NOMO-1 treated with dmso at 0.1 percent for 144 hours (cell line): ENCODE measurements around the gene GREB1.

Experiments used
- DNase-seq: peaks from one replicate; lab custom pipeline; 2025; ENCODE audit not compliant: unreplicated experiment; lab: John Stamatoyannopoulos, UW

Gene GREB1

DNA sequence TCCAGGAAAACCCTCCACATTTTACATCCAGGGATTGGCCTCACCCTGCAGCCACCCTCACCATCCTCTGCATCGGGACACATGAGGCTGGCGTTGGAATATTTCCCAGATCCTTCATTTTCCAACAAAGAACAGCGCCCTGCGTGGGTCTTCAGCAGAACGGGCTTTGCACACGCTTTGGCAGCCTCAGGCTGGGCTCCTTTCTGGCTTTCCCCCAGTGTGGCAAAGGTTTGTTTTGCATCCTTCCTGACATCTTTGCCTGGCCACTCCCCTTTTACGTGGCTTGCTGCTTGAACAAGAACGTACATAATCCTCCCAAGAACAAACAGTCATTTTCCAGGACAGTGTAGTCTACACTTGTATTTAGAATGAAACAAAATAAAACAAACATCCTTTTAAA lies 25.6 kb upstream of the GREB1 start:
- DNase-seq = no peak

DNA sequence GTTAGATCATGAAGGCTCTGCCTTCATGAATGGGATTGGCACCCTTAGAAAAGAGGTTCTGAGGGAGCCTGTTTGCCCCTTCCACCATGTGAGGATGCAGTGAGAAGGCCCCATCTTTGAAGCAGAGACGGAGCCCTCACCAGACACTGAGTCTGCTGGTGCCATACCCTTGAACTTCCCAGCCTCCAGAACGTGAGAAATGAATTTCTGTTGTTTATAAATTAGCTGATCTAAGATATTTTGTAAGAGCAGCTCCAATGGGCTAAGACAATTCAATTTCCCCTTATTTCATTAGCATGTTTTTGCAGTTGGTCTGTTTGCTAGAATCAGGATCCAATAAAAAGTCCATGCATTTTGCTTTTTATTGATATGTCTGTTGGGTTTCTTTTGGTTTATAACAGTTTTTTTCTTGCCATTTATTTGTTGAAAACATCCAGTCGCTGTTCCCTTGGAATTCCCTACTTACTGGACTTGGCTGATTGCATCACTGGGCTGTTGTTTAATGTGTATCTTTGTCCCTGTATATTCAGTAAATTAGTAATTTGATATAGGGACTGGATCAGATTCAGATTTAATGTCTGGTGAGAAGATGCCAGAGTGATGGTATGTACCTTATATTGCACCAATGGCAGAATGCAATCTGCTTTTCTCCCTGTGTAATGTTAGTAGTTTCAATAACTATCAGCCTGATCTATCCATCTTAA lies 24.0 kb upstream of the GREB1 start:
- no peak for DNase-seq

DNA sequence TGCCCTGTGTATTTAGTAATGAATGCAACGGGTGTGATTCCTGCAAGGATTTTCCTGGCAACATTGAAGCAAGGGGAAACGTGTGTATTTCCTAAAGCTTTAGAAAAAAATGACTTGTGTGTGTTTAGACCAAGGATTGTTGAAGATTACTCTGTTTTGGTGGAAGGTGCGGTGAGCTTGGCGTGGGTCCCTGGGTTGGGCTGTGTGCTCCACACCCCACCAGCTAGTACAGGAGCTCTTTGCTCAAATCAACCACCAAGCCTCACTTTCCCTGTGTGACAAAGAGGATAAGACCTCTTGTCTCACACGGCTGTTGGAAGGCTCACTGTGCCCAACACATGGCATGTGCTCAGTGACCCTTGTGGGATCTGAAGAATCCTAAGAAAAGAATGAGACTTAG lies 21.4 kb upstream of the GREB1 start:
- DNase-seq = no peak

DNA sequence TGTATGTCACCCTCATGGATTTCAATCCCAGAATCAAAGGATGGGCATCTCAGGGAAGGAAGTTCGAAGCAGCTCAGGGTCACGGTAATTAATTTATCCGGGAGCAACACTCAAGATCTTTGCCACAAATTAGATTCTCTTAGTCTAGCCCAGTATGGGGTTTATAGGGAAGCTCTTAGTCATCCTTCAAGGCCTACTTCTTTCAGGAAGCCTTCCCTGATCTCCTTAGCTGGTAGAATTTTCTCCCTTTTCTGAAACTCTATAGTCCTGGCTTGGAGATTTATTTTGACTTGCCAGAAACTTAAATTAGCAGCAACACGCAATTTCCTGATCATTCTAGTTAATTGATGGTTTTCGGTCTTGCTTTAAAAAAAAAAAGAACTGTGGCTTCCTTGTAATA lies 20.5 kb upstream of the GREB1 start:
- no peak for DNase-seq

DNA sequence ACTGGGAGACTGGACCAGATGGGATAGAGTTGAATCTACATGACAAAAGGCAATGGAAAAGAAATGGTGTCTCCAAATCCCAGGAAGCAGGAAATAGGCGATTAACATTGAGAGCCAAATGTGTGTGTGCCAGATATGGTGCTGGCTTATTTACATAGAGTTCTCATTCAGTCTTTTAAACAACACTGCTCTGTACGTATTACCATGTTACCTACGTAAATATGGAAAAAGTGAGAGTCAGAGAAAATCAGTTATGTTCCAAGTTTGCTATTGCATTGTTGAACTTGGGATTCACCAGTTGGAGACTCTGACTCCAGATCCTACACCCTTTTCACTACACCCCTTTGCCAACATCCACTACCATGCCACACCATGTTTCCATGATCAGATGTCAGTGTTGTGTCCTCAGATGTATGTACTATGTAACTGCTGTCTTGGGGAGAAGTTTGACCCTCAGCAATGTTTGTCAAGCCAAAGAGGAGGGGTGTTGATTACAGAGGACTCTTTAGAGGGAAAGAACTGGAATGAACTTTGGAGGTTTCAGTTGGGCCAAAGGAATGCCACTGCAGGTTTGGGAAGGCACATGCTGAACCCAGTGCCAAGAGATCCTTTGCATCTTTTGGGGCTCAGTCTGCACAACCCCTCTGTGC lies 19.6 kb upstream of the GREB1 start:
- no peak for DNase-seq

DNA sequence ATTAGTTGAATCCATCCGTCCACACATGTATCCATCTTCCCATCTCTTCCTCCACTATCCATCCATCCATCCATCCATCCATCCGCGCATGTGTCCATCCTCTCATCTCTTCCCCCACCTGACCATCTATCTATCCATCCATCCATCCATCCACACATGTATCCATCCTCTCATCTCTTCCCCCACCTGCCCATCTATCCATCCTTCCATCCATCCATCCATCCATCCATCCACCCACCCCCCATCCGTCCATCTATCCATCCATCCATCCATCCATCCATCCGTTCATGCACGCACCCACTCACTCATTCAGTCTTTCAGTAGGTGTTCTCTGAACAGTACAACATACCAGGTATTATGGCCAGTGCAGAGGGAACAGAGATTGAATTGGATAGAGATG lies 18.9 kb upstream of the GREB1 start:
- DNase-seq = no peak

DNA sequence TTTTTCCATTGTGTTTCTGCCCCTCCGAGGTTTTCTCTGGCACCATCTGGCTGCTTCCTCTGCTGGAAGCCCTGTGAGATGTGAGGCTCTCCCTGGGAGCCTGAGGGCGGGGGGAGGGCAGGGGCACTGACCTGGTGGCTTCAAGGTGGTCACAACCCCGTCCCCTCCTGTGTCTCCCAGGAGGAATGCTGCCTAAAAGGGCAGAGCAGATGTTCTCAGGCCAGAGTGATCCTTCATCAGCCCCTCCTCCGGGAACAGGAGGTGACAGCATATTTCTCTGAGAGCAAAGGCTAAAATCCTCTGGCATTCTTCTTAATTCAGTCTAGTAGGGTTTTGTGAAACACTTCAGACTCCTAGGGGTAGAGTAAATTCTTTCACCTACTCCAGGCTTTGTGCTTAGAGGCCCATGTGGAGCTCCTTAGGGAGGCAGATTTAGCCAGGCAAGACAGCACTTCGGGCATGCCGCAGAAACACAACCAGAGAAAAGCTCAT lies 18.3 kb upstream of the GREB1 start:
- DNase-seq = no peak

DNA sequence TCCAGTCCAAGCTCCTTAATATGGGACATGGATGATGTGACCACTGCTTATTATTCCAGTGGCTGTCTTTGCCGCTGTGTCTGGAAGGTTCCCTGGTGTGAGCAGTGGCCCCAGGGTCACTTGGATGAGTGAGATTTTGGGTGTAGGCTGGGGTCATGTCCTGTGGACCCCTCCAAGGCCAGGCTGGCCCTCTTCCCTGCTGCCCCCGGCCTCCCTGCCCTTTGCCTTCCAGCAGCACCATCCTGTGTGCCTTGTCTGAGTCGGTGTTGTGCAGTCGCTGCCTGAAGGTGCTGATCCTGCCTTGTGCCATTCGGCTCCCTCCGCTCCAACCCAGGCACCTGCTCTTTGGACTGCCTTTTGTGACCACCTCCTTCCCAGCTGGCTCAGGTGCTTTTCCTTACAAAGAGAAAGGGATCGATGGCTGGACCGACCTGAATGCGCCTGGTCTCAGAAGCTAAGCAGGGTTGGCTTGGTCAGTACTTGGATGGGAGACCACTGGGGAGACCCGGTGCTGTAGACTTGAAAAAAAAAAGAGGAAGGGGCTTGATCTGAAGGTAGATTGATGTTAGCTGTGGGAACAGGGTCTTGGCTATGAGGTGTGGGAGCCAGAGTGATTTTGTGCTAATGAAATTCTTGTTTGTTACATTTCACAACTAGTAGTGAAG lies 16.7 kb upstream of the GREB1 start:
- DNase-seq = no peak

DNA sequence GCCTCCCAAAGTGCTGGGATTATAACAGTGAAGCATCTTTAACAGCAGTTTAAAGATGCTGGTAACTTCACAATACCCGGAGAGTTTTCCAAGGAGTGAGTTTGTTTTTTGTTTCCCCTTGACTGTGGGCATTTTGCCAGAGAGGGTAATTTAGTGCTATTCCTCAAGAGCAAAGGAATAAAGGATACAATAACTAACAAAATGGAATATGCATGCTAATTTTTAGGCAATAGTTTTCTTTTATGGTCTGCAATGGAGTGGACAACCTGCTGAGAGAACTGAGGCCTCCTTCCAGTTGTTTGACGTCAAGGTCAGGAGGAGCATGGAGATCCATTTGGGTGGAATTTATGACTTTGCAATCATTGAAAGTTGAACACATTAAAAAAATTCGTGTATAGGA lies 15.9 kb upstream of the GREB1 start:
- no peak for DNase-seq

DNA sequence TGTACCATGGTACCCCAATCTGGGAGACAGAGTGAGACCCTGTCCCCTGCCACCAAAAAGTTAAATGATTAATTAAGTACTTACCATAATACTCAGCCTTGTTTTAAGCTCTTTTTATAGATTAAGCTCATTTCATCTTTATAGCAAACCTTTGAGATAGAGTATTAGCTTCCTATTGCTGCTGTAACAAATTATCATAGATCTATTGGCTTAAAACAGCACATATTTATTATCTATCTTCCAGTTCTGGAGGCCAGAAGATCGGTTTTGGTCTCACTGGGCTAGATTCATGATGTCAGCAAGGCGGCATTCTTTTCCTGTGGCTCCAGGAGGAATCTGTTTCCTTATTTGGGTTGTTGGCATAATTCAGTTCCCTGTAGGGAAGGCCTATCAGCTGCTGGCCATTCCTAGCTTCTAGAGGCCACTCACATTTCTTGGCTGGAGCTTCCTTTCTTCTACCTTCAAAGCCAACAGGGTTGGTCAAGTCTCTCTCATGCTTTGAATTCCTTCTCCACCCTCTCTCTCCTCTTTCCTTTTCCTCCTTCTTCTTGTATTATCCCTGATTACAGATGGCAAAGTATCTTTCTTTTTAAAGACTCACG lies 13.7 kb upstream of the GREB1 start:
- no peak for DNase-seq

DNA sequence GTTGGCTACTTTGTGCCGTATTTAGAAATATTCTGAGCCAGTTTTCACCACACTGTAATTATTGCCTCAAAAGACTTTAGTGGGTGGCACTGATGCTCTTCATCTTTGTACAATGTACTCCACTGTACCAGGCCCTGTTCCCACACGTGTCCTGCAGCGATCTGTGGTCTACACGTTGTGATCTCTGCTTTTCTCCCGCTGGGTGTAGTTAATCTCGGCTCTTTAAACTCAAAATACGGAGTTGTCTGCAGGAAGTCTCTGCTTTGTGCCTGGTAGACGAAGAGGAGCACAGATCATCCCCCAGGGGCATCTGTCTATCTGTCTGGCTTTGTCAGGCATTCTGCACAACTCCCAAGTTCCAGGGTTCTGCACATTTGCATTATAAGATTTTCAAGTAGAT lies 12.1 kb upstream of the GREB1 start:
- DNase-seq = no peak

DNA sequence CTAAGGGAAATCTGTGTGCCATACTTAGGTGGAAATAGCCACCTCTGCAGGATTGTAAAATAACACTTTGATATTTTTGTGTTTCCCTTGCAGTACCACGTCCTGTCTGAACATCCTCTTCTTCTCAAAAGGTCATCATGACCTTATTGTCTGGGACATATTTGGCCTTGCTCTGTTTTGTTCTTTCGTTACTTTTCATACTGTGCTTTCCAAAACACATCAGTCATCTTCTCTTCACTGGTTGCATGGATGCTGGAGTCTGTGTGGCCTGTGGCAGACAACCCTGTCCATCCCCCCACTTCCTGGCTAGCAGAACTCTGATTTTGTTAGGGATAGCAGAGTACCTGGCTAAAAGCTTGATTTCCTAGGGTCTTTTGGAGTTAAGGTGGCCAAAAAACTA lies 9.4 kb upstream of the GREB1 start:
- DNase-seq = no peak

DNA sequence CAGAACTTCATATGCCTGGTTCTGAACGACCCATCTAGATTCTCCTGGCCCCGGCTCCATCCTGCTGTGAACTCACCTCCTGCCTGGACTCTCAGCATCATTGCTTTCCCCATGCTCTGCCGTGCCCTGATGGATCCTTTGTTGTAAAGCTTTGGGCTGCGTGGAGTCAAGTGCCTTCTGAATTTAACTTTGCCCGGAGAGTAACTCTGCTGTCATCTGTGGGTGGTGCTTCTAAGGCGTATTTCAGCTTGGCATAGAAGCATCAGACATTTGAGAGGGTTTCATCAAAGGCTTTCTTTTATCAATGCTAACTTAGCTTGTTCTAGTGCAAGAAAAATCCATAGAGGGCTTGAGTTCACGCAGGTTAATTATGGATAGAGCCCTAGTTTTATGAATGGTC lies 8.1 kb upstream of the GREB1 start:
- no peak for DNase-seq

DNA sequence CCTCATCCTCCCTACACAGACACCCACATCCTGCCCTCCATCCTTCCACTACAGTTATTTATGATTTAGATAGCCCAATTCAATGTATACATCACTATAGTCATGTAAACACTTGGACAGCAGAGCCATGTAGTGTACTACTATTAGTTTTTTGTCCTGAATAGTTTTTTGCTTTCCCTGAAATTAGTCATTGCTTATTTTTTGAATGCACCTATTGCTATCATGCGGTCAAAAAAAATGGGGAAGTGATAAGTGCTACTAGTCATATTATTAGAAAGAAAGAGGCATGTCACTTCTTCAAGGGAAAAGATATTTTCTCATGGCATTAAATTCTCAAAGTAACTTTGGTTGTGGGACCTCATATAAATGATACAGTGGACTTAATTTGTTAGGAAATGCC lies 6.8 kb upstream of the GREB1 start:
- DNase-seq = peak; percentile 22

DNA sequence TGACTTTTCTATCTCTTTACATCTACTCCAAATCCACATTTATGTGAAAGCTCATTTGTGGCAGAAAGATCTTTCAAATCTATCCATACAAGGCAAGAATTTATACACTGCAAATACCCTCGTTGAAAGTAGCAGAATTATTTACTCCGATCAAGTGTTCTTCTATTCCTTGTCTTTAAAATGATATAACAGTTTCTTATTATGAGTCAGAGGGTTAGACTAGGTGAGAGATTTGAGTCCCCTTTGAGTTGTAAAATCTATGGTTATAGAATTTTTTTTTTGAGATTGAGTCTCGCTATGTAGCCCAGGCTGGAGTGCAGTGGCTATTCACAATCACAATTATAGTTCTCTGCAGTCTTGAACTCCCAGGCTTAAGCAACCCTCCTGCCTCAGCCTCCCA lies 5.6 kb upstream of the GREB1 start:
- no peak for DNase-seq

DNA sequence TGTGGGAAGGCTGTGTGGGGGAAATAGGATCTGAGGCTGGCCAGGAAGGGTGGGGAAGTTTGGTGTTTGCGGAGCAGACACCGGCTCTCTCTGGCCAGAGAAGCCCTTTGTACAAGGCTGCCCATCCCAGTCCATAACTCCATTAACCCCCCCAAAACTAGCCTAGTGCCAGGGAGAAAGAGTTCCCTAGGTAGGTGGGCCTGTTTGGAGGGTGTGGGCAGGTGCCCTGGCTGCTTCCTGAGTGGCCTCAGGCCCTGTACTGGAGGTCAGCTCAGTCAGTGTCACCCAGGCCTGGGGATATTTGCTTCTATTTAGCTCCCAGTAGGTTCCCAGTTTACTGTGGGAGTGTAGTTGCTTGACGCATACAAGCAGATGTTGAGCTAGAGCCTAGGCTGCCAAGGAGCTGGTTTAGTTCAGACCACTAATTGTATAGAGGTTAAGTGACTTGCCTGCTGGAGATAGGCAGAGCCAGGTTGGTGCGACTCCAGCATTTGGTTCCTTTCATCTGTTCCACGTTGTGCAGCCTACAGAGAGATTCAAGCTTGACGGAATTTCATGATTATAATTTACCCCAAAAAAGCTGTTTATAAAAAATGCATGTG lies 2.9 kb upstream of the GREB1 start:
- no peak for DNase-seq

DNA sequence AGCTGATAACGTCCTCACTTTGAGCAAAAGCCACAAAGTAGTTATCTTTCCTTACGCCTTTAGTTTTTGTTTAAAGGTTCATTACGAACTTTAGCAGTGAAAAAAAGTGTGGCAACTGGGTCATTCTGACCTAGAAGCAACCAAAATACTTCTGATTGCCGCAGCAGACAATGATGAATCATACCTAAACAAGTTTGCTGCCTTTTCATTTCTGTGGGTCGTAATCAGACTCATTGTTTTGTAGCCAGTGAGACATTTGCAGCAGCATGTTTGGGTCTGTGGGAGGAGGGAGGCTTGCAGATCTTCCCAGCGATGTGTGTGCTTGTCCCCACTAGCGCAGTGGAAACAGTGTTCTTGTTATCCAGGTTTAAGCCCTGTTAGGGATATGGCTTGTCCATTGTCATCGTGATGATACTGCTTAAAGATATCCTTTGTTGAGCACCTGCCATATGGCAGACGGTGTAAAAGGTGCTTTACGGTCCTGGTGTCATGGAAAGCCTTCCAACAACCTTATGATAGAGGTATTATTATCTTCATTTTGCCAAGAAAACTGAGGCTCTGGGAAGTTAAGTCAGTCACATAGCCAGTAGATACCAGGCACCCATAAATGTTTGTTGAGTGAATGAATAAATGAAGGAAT lies 1.3 kb upstream of the GREB1 start:
- DNase-seq = no peak

DNA sequence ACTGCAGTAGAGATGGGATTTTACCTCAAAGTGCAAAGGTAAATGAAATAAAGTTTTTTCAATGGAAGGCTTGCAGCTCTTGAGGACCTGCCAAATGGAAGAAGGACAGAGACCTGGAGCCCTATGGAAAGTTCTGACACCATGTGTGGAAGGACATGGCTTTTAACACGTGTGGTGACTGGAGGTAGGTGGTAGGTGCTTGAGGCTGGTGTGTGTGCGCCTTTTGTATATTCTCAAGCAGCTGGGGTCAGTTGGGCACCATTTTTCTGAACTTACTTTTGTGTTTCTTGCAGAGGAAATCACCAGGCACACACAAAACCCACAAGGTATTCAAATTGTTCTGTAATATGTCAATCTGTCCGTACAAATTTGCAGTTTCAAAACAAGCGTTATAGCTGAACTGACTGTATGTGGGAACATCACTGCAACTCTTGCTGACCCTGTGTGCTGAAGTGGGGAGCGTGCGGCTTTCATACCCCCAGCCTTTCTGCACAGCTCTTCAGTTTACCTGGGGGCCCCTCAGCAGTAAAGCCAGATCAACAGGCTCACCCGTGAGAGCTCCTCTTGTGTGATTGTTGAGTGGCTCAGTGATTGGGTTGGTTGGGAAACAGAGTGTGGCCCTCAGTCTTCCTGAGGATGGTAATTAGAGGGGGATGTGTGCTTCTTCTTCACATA lies 363 bp downstream of the GREB1 start:
- peak; percentile 55 for DNase-seq

DNA sequence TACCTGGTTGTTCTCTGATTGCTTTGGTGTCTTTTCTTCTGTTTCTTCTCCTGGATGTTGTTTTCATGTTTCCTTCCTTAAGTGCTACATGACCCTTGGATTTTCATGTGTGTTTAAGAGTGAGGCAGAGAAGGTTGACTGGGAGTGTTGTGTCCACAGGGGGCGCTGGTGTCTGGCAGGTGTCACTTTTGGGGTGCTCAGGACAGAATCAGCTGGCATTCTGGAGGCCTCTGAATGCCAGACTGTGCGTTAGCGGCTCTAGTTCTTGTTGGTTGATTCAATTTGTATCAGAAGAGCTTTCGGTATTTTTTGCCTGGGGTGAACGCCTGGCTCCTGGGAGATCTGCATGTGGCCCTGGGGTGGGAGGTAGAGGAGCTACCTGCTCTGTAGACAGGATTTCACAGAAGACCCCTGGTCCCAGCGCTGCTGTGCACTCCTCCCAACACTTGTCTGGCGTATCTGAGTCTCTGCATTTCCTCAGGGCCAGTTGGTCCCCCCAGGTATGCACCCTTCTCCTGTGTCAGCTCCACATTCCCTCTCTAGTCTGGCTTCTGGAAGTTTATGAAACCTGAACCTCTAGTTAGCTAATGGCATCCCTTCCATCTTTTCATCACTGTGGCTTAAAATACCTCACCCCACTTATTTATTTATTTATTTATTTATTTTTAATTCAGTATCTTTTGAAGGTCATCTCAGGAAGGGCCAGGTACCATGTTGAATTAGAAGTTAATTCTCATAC lies 1.1 kb downstream of the GREB1 start:
- DNase-seq = no peak

DNA sequence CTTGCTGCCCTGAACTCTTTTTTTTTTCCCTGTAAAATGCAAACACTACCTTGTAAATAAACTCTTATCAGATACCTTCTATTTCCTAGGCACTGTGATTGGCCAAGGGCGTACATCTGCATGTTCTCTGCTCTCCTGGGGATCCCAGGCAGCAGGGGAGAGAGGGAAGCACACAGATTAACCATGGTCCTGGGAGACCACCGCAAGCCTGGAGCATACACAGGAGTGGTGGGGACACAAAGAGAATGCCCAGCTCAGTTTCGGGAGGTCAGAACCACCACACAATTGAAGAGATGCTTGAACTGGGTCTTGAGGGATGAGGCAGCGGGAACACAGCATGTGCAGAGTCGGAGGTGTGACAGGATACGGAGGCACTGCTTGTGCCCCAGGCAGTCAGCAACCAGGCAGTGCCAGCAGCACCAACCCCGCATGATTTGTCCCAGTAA lies 2.1 kb downstream of the GREB1 start:
- no peak for DNase-seq
